GM10266 (cell line): ENCODE data around the gene UGCG.
A peak's percentile ranks its signal among the peaks of the same experiment; 100 is the strongest.

Source experiments
- DNase-seq: peaks from one replicate; pipeline ENCODE4 v3.0.0; 2012; ENCODE audit errors: extremely low spot score
- CTCF ChIP-seq: IDR thresholded peaks from 2 replicates; pipeline ENCODE4 v1.5.1; 2012; ENCODE audit warnings: mild to moderate bottlenecking, low read depth; ENCODE audit not compliant: control insufficient read depth, insufficient read depth; ENCODE audit errors: missing control alignments

The UGCG gene

GRCh38 chr9:111962021-111962420, 65.4 kb downstream of the UGCG start:
- DNase-seq: no peak
- no peak for TF ChIP-seq CTCF

GRCh38 chr9:111963995-111964394, 67.4 kb downstream of the UGCG start:
- TF ChIP-seq CTCF: no peak
- DNase-seq: no peak

- DNase-seq: peak; percentile 48
- TF ChIP-seq CTCF: no peak
These were observed 69.0 kb downstream of the UGCG start for GRCh38 chr9:111965566-111966019.

GRCh38 chr9:111966124-111966723, 69.6 kb downstream of the UGCG start:
- DNase-seq: no peak
- no peak for TF ChIP-seq CTCF

- no peak for DNase-seq
- no peak for TF ChIP-seq CTCF
These were observed 70.3 kb downstream of the UGCG start for GRCh38 chr9:111966861-111967291.

- no peak for DNase-seq
- no peak for TF ChIP-seq CTCF
These were observed 71.0 kb downstream of the UGCG start for GRCh38 chr9:111967621-111968020.

GRCh38 chr9:111969061-111969460, 72.4 kb downstream of the UGCG start:
- TF ChIP-seq CTCF: no peak

More at GRCh38 chr9:111969061-111969460, 72.4 kb downstream of the UGCG start:
- DNase-seq: no peak
